ENCODE data around the gene MTO1. TPM values are rescaled to one million over a fixed set of nuclear protein-coding genes. Genes with fewer than 3 reads are reported as not detected.

The MTO1 gene
- polyA plus RNA-seq, 1 of the 3 experiments (the other 2 are of a cell fraction): 11.4 TPM

- TF ChIP-seq YY1 (IDR thresholded peaks at IDR 0.05; ENCODE audit: low read depth): no peak
- TF ChIP-seq GABPA (IDR thresholded peaks at IDR 0.05; ENCODE audit: low read depth): no peak
Measured at GRCh38 chr6:73421534-73421933, 40.0 kb upstream of the MTO1 start (continued).

- Histone ChIP-seq H3K27me3 (ENCODE audit: insufficient read depth) (no peaks in the 10 kb centered on the region; the same call in 1 of the 2 replicates), H3K9me2 (no peaks in the 10 kb centered on the region), H3K4me2 (no peak overlapping the region), H3K36me3 (replicated peaks in 1 of 2; ENCODE audit: control insufficient read depth in 1 of 2, insufficient read depth in 2 of 2, low read length in 1 of 2) (no peaks in the 10 kb centered on the region), H3K4me1 (ENCODE audit: control insufficient read depth in 1 of 2, insufficient read depth in 2 of 2, low read depth in 1 of 2, low read length in 1 of 2) (no peaks in the 10 kb centered on the region), H3K79me2 (ENCODE audit: insufficient read depth) (no peaks in the 10 kb centered on the region), H3K4me3 (ENCODE audit: low read depth in 2 of 2, low read length in 1 of 2) (no peak overlapping the region), H3F3A (replicated peaks; ENCODE audit: insufficient read depth) (no peaks in the 10 kb centered on the region), H2AFZ (ENCODE audit: low read depth) (no peak overlapping the region), H4K20me1 (ENCODE audit: insufficient read depth) (no peaks in the 10 kb centered on the region), H3K9me3 (no peaks in the 10 kb centered on the region), H3K27ac (ENCODE audit: low read depth in 2 of 2, low read length in 1 of 2) (no peak overlapping the region), H3K9ac (no peak overlapping the region)
- no peak for TF ChIP-seq PBX3 (IDR thresholded peaks at IDR 0.05)
- TF ChIP-seq CTCF (IDR thresholded peaks at IDR 0.05): no peak
- TF ChIP-seq NRF1 (IDR thresholded peaks at IDR 0.05; ENCODE audit: low read depth, low read length): no peak
- no peak for TF ChIP-seq EZH2phosphoT487 (IDR thresholded peaks at IDR 0.05; ENCODE audit: borderline replicate concordance, low read depth)
- TF ChIP-seq RXRA (IDR thresholded peaks at IDR 0.05; ENCODE audit: borderline replicate concordance, low read depth): no peak
- no peak for TF ChIP-seq TAF1 (IDR thresholded peaks at IDR 0.05; ENCODE audit: borderline replicate concordance, low read depth, low read length)
- no peak for TF ChIP-seq MEF2A (IDR thresholded peaks at IDR 0.05; ENCODE audit: borderline replicate concordance, low read depth)
- TF ChIP-seq NFIC (IDR thresholded peaks at IDR 0.05; ENCODE audit: borderline replicate concordance): no peak
- POLR2A ChIA-PET: no interaction called here
- 46% methylated on average over 3 of the region's 3 CpGs for WGBS (ENCODE audit: low lambda C conversion rate)
- no peak for DNase-seq
- CTCF ChIA-PET: no interaction called here
Measured at GRCh38 chr6:73435236-73435635, 26.3 kb upstream of the MTO1 start.

GRCh38 chr6:73443555-73443954 is 18.0 kb upstream of the MTO1 start:
- H3K36me3 ChIP-seq (replicated peaks in 1 of 2; ENCODE audit: control insufficient read depth in 1 of 2, insufficient read depth in 2 of 2, low read length in 1 of 2): no peaks in the 10 kb centered on the region
- H3K9me2 ChIP-seq: no peaks in the 10 kb centered on the region
- H3K9ac ChIP-seq: no peak overlapping the region
- H3K4me2 ChIP-seq: no peak overlapping the region
- no peaks in the 10 kb centered on the region; the same call in 1 of the 2 replicates for H3K27me3 ChIP-seq (ENCODE audit: insufficient read depth)
- TF ChIP-seq RXRA (IDR thresholded peaks at IDR 0.05; ENCODE audit: borderline replicate concordance, low read depth) (no peak), GATA2 (CRISPR knock-in tag; IDR thresholded peaks at IDR 0.05) (peak; percentile 46), RCOR1 (IDR thresholded peaks at IDR 0.05; ENCODE audit: low read length) (peak; percentile 84; the same call in 1 of the 2 replicates), EP300 (IDR thresholded peaks at IDR 0.05; ENCODE audit: borderline replicate concordance in 1 of 2, low read depth in 1 of 2, low read length in 1 of 2) (peak in 1 of 2 experiments; percentile 75; a peak in 2 of 4 replicates)
- no peak overlapping the region for H3K27ac ChIP-seq (ENCODE audit: low read depth in 2 of 2, low read length in 1 of 2)
- no peaks in the 10 kb centered on the region for H3K9me3 ChIP-seq
- ChIA-PET CTCF (interaction anchor here (0.5 to 1.4 kb wide), 2 partner anchors 18 to 203 kb away, joined by 3 to 4 read pairs; partner anchors contain the start of gene MTO1), POLR2A (interaction anchor here (0.6 to 0.7 kb wide), 2 partner anchors 18 to 77 kb away, joined by 3 read pairs; partner anchors contain the start of gene MTO1)
- H3F3A ChIP-seq (replicated peaks; ENCODE audit: insufficient read depth): no peaks in the 10 kb centered on the region
- H2AFZ ChIP-seq (ENCODE audit: low read depth): no peak overlapping the region
- 54% methylated on average over 3 of the region's 3 CpGs for WGBS (ENCODE audit: low lambda C conversion rate)
- H3K79me2 ChIP-seq (ENCODE audit: insufficient read depth): no peaks in the 10 kb centered on the region
- no peak overlapping the region for H3K4me3 ChIP-seq (ENCODE audit: low read depth in 2 of 2, low read length in 1 of 2)
- DNase-seq: peak; percentile 45
- H3K4me1 ChIP-seq (ENCODE audit: control insufficient read depth in 1 of 2, insufficient read depth in 2 of 2, low read depth in 1 of 2, low read length in 1 of 2): no peaks in the 10 kb centered on the region
- no peaks in the 10 kb centered on the region for H4K20me1 ChIP-seq (ENCODE audit: insufficient read depth)
